GM23338 (cell line): ENCODE measurements around the gene CEP295NL. TPM values are rescaled to one million over a fixed set of nuclear protein-coding genes. Genes with fewer than 3 reads are reported as not detected.

Source experiments
- ATAC-seq: fragments of 200-7000 bp; cut with Tn5 transposase; 3 replicates; pipeline ENCODE4 v1.9.1; 2020
- DNase-seq: peaks from one replicate; pipeline ENCODE4 v3.0.0-alpha.2; 2015; ENCODE audit warnings: low spot score
- H2AFZ ChIP-seq: fragments of 200-600 bp; sonication (generic); 2 replicates; pipeline ENCODE4 v1.8.0; 2016; ENCODE audit warnings: antibody characterized with exemption, mild to moderate bottlenecking, moderate library complexity
- H3F3A ChIP-seq: fragments of 200-600 bp; sonication (generic); replicated peaks from 2 replicates; pipeline ENCODE4 v1.8.0; 2017; ENCODE audit warnings: antibody characterized with exemption, mixed run types, low read depth
- H3K27ac ChIP-seq: fragments of 200-600 bp; sonication (generic); 2 replicates; pipeline ENCODE4 v1.6.1; 2016; ENCODE audit warnings: low read depth
- H3K27me3 ChIP-seq: fragments of 200-600 bp; sonication (generic); 2 replicates; pipeline ENCODE4 v1.8.0; 2016; ENCODE audit warnings: mild to moderate bottlenecking, mixed run types, moderate library complexity; ENCODE audit not compliant: insufficient read depth
- H3K36me3 ChIP-seq: fragments of 200-600 bp; sonication (generic); 2 replicates; pipeline ENCODE4 v1.8.0; 2016; ENCODE audit warnings: mild to moderate bottlenecking; ENCODE audit not compliant: insufficient read depth
- H3K4me1 ChIP-seq: fragments of 200-600 bp; sonication (generic); 2 replicates; pipeline ENCODE4 v1.8.0; 2016; ENCODE audit warnings: mild to moderate bottlenecking, moderate library complexity; ENCODE audit not compliant: insufficient read depth
- H3K4me2 ChIP-seq: fragments of 200-600 bp; sonication (generic); 2 replicates; pipeline ENCODE4 v1.7.1; 2017; ENCODE audit warnings: mixed run types
- H3K4me3 ChIP-seq: fragments of 200-600 bp; sonication (generic); 2 replicates; pipeline ENCODE4 v1.6.1; 2016; ENCODE audit warnings: mixed run types
- H3K79me2 ChIP-seq: fragments of 200-600 bp; sonication (generic); replicated peaks from 2 replicates; pipeline ENCODE4 v1.8.0; 2017; ENCODE audit warnings: mild to moderate bottlenecking; ENCODE audit not compliant: insufficient read depth
- H3K9me2 ChIP-seq: fragments of 200-600 bp; sonication (generic); 2 replicates; pipeline ENCODE4 v1.8.0; 2017; ENCODE audit not compliant: insufficient read depth
- H4K20me1 ChIP-seq: fragments of 200-600 bp; sonication (generic); replicated peaks from 2 replicates; pipeline ENCODE4 v1.8.0; 2017; ENCODE audit warnings: mild to moderate bottlenecking; ENCODE audit not compliant: insufficient read depth
- H3K27ac Mint-ChIP-seq: 2 replicates; pipeline ENCODE4 v1.8.0; 2020; ENCODE audit warnings: inconsistent platforms, mild to moderate bottlenecking, moderate library complexity, mixed read lengths
- H3K27me3 Mint-ChIP-seq: 3 replicates; pipeline ENCODE4 v1.8.0; 2022; ENCODE audit warnings: low read depth, mild to moderate bottlenecking, moderate library complexity, mixed read lengths, inconsistent platforms; ENCODE audit not compliant: insufficient read depth, poor library complexity
- H3K36me3 Mint-ChIP-seq: 3 replicates; pipeline ENCODE4 v1.8.0; 2021; ENCODE audit warnings: low read depth, mild to moderate bottlenecking, inconsistent platforms, moderate library complexity, mixed read lengths
- H3K4me1 Mint-ChIP-seq: 3 replicates; pipeline ENCODE4 v1.8.0; 2020; ENCODE audit warnings: mild to moderate bottlenecking, inconsistent platforms, mixed read lengths
- H3K4me3 Mint-ChIP-seq: 3 replicates; pipeline ENCODE4 v1.8.0; 2021; ENCODE audit warnings: moderate library complexity, mild to moderate bottlenecking, inconsistent platforms, mixed read lengths
- H3K9me3 Mint-ChIP-seq: 3 replicates; pipeline ENCODE4 v1.8.0; 2020; ENCODE audit warnings: moderate library complexity, mild to moderate bottlenecking, inconsistent platforms, mixed read lengths
- CTCF ChIP-seq, 2 experiments: fragments of 200-600 bp in 1 of 2; sonication (generic) in 1 of 2; conservative IDR thresholded peaks; 2 replicates each; pipeline versions ENCODE4 v1.5.1 to v1.6.1; 2016 to 2017; ENCODE audit warnings: antibody characterized with exemption in 2 of 2, low read depth in 2 of 2, mild to moderate bottlenecking in 2 of 2, moderate library complexity in 1 of 2
- EZH2 ChIP-seq: fragments of 200-600 bp; sonication (generic); IDR thresholded peaks from one replicate; pipeline ENCODE4 v1.8.0; 2017; ENCODE audit warnings: antibody characterized with exemption, mild to moderate bottlenecking, low read depth; ENCODE audit not compliant: unreplicated experiment
- JUNB ChIP-seq: IDR thresholded peaks from one replicate; pipeline ENCODE4 v1.6.1; 2016; ENCODE audit warnings: antibody characterized with exemption; ENCODE audit not compliant: unreplicated experiment
- NANOG ChIP-seq: IDR thresholded peaks from 2 replicates; pipeline ENCODE4 v1.6.1; 2016; ENCODE audit warnings: antibody characterized with exemption, borderline replicate concordance
- POLR2AphosphoS5 ChIP-seq: IDR thresholded peaks from 2 replicates; pipeline ENCODE4 v1.6.1; 2016; ENCODE audit warnings: antibody characterized with exemption, low read depth
- REST ChIP-seq: IDR thresholded peaks from one replicate; pipeline ENCODE4 v1.6.1; 2018; ENCODE audit warnings: antibody characterized with exemption; ENCODE audit not compliant: unreplicated experiment
- polyA plus RNA-seq: library from polyadenylated mRNA; unstranded; fragments of >200 nt; fragmentation: Nextera tagmentation; extraction: Ambion mirVana; gene quantifications from 2 replicates; pipeline ENCODE4 v1.2.1, GENCODE V29; 2016
- total RNA-seq: library from RNA; depleted of rRNA; stranded (reverse); fragments of >200 nt; shearing (Covaris generic); gene quantifications from 2 replicates; pipeline ENCODE4 v1.2.3, GENCODE V29; 2014
- TF ChIP-seq, protein P1 (sequence below): fragments of 250-450 bp; sonication (Bioruptor Pico); IDR thresholded peaks from 2 replicates; pipeline ENCODE4 v1.5.0; 2020; ENCODE audit warnings: mild to moderate bottlenecking, moderate library complexity

Gene CEP295NL
- total and polyA plus RNA-seq, 2 experiments from 2014 or later: 0.69 TPM; not detected in 1

DNA sequence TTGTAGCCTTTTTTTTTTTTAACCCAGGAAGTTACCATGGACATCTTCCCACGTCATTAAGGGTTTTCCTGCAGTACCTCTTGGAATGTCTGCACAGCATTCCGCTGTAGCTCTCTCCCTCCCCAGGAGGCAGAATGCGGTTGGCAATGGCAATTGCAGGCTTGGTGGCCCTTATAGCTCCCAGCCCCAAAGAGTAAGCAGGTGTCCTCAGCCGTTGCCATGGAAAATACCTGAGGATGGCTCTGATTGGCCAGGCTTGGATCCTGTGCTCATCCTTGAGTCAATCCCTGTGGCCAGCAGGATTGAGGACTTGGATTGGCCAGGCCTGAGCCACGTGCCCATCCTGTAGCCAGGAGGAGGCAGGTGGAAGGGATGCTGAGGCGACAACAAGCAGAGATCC lies 37.7 kb upstream of the CEP295NL start (continued):
- TF ChIP-seq CTCF (conservative IDR thresholded peaks at IDR 0.05; ENCODE audit: low read depth in 2 of 2): no peak

GRCh38 chr17:78940258-78940657 lies 37.3 kb upstream of the CEP295NL start:
- Histone ChIP-seq H3K79me2 (no peaks in the 10 kb centered on the region), H3K27ac (no peak overlapping the region), H3K4me1 (no peaks in the 10 kb centered on the region), H3K9me2 (no peaks in the 10 kb centered on the region), H3F3A (no peaks in the 10 kb centered on the region), H3K27me3 (no peaks in the 10 kb centered on the region), H3K4me2 (no peak overlapping the region), H4K20me1 (no peaks in the 10 kb centered on the region), H3K36me3 (no peaks in the 10 kb centered on the region), H3K4me3 (no peak overlapping the region), H2AFZ (no peak overlapping the region)
- DNase-seq (no peak), ATAC-seq (no peak)
- no peaks in the 10 kb centered on the region; the same call in 2 of the 3 replicates for H3K9me3 Mint-ChIP-seq
- no peak overlapping the region for H3K4me3 Mint-ChIP-seq
- peaks cover 17% of the 10 kb centered on the region for H3K27me3 Mint-ChIP-seq
- H3K36me3 Mint-ChIP-seq: no peaks in the 10 kb centered on the region
- no peak for TF ChIP-seq NANOG
- no peak for TF ChIP-seq JUNB
- TF ChIP-seq REST: no peak
- TF ChIP-seq EZH2: no peak
- TF ChIP-seq, protein P1, sequence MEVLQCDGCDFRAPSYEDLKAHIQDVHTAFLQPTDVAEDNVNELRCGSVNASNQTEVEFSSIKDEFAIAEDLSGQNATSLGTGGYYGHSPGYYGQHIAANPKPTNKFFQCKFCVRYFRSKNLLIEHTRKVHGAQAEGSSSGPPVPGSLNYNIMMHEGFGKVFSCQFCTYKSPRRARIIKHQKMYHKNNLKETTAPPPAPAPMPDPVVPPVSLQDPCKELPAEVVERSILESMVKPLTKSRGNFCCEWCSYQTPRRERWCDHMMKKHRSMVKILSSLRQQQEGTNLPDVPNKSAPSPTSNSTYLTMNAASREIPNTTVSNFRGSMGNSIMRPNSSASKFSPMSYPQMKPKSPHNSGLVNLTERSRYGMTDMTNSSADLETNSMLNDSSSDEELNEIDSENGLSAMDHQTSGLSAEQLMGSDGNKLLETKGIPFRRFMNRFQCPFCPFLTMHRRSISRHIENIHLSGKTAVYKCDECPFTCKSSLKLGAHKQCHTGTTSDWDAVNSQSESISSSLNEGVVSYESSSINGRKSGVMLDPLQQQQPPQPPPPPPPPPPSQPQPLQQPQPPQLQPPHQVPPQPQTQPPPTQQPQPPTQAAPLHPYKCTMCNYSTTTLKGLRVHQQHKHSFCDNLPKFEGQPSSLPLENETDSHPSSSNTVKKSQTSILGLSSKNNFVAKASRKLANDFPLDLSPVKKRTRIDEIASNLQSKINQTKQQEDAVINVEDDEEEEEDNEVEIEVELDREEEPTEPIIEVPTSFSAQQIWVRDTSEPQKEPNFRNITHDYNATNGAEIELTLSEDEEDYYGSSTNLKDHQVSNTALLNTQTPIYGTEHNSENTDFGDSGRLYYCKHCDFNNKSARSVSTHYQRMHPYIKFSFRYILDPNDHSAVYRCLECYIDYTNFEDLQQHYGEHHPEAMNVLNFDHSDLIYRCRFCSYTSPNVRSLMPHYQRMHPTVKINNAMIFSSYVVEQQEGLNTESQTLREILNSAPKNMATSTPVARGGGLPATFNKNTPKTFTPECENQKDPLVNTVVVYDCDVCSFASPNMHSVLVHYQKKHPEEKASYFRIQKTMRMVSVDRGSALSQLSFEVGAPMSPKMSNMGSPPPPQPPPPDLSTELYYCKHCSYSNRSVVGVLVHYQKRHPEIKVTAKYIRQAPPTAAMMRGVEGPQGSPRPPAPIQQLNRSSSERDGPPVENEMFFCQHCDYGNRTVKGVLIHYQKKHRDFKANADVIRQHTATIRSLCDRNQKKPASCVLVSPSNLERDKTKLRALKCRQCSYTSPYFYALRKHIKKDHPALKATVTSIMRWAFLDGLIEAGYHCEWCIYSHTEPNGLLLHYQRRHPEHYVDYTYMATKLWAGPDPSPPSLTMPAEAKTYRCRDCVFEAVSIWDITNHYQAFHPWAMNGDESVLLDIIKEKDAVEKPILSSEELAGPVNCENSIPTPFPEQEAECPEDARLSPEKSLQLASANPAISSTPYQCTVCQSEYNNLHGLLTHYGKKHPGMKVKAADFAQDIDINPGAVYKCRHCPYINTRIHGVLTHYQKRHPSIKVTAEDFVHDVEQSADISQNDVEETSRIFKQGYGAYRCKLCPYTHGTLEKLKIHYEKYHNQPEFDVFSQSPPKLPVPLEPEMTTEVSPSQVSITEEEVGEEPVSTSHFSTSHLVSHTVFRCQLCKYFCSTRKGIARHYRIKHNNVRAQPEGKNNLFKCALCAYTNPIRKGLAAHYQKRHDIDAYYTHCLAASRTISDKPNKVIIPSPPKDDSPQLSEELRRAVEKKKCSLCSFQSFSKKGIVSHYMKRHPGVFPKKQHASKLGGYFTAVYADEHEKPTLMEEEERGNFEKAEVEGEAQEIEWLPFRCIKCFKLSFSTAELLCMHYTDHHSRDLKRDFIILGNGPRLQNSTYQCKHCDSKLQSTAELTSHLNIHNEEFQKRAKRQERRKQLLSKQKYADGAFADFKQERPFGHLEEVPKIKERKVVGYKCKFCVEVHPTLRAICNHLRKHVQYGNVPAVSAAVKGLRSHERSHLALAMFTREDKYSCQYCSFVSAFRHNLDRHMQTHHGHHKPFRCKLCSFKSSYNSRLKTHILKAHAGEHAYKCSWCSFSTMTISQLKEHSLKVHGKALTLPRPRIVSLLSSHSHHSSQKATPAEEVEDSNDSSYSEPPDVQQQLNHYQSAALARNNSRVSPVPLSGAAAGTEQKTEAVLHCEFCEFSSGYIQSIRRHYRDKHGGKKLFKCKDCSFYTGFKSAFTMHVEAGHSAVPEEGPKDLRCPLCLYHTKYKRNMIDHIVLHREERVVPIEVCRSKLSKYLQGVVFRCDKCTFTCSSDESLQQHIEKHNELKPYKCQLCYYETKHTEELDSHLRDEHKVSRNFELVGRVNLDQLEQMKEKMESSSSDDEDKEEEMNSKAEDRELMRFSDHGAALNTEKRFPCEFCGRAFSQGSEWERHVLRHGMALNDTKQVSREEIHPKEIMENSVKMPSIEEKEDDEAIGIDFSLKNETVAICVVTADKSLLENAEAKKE: no peak
- no peak for TF ChIP-seq POLR2AphosphoS5
- H3K4me1 Mint-ChIP-seq: peaks cover 3% of the 10 kb centered on the region; the same call in 1 of the 3 replicates
- no peak overlapping the region for H3K27ac Mint-ChIP-seq
